ENCODE measurements around the gene TBL3.
"Not testable (repeated sequence)": the region's sequence is repeated elsewhere in the genome, so short reads cannot be mapped to it uniquely, and the experiment has no call there.

Gene TBL3

DNA sequence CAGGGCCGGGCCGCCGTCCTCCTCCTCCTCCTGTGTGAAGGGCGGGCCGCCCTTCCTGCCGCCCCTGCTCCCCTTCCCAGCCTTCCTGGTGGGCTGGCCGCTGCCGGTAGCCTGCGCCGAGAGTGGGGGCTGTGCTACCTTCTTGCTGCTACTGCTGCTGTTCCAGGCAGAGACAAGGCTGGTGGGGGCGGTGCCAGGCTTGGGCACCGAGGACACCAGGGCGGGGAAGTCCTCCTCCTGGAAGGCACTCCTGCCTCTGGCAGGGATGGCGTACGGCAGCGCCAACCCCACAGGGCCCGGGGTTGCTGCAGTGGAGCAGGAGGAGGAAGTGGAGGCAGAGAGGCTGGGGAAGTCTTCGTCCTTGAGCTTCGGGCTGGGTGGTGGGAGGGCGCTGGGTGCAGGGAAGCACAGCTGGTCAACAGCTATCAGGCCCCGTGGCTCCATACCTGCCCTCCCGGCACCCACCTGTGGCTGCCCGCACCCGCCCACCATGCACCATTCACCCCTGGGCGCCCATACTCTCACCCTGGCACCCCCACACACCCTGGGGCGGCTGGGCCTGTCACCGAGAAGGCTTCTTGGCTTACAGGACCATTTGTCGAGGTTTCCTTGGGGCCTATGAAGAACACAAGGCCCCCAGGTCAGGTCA lies 28.1 kb downstream of the TBL3 start:
- no peak for DNase-seq (ENCODE audit: low spot score)

DNA sequence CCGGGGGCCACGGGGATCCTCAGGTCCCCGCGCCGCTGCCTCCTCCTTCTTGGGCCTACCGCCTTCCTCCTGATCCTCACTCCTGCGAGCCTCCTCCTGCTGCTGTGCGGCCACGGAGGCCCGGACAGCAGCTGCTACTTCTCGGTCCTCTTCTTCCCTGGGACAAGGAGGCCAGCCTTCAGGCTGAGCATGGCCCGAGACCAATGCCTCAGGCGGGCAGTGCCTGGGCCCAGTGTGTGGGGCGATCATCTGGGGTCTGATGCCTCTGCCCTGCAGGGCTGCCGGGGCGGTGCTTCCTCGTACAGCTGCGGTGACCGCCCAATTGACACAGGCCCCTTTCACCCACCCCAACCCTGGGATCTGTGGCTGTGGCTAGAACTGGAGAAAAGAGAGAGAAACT lies 29.2 kb downstream of the TBL3 start:
- no peak for DNase-seq (ENCODE audit: low spot score)

DNA sequence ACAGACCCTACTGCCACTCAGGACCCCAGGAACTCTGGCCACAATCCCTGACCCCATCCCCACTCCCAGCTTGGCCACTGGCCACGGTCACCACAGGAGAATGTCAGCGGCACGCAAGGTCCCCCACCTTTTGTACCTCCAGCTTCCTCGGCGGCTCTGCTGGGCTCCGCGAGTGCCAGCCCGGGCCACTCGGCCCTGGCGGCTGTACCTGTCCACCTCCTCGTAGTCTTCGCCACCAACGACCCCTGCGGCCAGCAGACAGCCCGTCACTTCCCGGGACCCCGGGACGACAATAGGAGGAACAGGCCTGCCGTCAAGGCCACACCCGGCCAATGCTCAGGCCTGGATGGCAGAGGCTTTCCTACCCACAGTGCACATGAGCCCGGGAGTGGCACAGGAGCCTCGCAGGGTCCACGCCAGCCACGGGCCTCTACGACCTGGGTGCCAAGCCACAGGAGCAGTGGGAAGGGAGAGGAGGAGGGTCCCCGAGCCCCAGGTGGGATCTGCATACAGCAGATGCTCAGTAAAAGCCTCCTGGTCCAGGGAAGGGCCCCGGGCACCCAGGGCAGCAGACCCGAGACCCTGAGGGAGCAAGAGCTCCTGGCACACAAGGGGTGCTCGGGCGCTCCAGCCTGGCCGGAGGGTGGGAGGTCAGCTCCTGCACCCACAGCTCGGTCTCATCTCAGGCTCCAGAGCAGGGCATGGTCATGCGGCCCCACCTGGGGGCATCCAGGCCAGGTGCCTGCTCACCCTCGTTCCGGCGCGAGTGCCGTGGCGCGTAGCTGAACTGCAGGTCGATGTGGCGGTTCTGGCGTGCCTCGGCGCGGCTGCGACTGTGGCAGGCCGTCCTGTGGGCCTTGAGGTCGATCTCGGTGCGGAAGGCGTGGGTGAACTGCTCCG lies 29.9 kb downstream of the TBL3 start:
- no peak for DNase-seq (ENCODE audit: low spot score)

DNA sequence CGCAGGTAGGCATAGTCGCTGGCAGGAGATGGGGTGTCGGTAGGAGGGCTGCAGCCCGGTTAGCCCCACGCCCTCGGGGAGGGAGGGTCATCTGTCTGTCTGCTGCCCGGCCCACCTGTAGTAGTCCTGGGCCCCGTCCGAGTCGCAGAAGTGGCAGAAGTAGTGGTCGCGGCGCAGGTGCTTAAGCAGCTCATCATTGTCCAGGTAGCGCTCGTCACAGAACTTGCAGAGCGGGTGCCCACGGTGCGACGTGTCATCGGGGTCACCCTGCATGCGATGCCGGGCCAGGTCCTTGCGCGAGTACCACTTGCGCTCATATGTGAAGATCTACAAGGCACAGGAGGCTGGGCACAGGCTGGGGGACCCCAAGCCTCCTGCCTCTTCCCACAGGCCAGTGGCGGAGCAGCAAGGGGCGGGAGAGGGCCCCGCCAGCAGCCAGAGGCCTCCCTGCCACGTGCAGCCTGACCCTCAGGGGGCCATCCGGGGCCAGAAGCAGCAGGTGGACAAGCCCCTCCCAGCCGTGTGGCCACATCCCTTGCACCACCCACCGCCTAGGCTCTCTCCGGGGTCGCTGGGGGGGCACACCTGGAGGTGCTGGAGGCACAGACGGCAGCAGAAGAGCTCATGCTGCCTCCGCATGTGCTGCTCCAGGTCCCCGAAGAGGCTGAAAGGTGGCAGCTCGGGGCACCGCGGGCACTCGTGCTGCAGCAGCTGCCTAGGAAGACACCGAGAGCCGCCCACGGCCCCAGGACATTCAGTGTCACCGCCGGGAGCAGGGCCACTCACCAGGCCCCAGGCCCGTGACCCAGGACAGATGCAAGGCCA lies 30.8 kb downstream of the TBL3 start:
- DNase-seq (ENCODE audit: low spot score), result no peak

DNA sequence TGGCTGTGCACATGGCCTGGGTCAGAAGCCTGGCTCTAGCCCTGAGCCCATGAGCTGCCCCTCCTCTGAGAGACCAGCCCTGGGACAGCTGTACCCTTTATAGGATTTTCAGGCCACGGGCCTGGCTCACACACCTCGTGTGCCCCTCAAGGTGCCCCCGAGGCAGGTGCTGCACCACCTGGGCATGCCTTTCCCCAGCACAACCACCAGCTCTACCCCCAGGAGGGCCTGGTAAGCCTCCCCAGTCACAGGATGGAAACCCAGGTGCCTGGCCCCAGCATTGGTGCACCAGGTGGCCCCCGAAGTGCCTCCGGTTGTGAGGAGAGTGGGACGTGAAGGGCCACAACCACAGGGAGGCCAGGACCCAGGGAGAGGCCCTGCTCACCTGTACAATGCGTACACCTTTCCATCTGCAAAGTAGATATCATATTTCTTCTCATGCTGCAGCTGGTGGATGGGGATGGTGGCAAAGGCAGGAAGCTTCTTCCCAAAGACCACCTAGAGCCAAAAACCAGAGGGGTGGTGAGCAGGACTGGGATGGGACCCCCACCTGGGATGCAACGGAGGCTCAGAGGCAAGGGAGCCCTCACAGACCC lies 31.5 kb downstream of the TBL3 start:
- no peak for DNase-seq (ENCODE audit: low spot score)

DNA sequence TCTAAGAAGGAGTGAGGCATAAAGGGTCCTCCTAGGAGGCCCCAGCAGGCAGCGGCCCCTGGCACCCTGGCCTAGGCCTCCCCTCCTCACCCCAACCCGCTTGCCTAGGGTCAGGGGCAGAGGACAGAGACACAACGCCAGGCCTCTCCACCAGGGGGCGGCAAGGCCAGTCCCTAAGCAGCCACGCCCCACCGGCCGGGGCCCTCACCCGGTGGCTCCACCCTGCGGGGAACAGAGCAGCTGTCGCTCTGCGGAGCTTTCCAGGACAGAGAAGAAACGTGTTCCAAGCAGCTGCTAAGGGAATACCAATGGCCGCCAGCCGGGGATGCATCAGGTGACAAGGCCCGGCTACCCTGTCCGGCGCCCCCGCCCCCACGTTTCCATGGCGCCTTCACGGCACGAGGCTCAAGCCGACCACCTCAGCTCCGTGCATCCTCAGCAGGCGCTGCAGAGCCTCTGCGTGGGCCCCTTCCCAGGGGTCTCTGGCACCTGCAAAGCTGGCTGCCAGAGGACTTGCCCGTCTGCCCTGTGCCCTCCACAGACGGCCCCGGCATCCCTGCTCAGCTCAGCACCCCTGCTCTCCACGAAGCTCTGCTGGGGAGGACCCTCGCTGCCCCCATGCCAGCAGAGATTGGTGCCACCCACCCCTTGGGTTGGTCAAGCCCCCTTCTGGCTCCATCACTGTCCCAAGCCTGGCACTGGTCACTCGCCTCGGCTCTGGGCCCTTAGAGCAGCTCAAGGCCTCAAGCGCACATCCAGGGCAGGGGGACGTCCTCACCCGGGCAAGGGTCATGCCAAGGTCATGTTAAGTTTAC lies 32.2 kb downstream of the TBL3 start:
- DNase-seq (ENCODE audit: low spot score), result peak; percentile 90

DNA sequence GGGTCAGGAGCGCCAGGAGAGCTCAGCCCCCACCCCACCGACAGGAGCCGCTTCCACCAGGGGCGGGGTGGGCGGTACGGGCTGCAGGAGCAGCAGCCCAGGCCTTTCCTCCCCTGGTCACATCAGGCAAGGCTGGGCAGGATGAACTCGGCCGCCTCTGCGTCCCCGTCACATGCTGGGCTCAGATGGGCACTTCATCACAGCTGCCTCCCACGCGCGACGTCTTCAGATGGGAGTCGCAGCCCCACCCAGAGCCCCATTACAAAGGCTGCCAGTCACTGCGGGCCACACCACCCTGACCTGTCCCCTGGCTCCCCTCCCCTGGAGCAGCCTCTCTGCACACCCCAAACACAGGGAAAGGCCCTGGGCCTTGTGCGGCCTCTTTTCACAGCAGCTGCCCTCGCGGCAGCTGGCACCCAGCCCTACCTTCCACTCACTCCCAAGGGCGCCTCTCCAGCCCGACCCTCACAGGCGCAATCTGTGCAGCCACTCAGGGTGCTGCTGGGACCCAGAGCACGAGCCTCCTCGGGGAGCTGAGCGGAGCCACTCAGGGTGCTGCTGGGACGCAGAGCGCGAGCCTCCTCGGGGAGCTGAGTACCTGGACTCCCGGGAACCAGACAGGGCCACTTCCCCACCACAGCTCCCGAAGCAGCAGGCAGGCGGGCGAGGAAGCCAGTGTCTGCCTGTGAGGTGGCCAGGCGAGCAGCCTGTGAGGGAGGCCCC lies 33.1 kb downstream of the TBL3 start:
- DNase-seq (ENCODE audit: low spot score), result no peak

DNA sequence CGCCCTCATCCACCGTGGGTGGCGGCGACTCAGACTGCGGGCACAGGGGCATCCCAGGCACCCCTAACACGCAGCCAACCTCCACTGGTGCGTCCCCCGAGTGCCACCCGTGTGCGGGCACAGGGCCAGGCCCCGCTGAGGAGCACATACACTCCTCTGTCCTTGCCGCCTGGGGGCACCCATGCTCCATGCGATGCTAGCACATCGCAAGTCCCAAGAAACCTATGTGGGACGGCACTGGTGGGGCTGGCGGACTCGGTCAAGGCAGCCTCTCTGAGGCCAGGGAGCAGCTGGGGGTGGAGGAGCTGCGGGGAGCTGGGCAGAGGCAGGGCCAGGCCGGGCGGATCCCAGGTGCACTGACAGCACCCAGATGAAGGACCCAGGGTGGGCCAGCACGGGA lies 33.8 kb downstream of the TBL3 start:
- no peak for DNase-seq (ENCODE audit: low spot score)

DNA sequence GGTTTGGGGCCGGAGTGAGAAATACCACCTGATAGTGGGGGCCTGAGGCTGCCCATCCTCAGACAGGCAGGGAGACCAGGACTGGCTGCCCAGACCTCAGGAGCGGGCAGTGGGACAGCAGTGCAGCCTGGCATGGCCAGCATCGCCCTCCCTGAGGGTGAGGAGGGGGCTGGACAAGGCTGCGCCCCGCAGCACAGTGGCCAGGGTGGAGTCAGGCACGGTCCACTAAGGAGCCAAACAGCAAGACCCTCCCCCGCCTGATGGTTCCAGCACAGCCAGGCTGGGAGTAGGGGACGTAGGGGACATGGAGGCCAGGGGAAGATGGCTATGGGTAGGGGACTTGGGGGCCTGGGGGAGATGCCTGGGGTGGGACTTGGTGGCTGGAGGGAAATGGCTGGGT lies 34.5 kb downstream of the TBL3 start:
- no peak for DNase-seq (ENCODE audit: low spot score)

DNA sequence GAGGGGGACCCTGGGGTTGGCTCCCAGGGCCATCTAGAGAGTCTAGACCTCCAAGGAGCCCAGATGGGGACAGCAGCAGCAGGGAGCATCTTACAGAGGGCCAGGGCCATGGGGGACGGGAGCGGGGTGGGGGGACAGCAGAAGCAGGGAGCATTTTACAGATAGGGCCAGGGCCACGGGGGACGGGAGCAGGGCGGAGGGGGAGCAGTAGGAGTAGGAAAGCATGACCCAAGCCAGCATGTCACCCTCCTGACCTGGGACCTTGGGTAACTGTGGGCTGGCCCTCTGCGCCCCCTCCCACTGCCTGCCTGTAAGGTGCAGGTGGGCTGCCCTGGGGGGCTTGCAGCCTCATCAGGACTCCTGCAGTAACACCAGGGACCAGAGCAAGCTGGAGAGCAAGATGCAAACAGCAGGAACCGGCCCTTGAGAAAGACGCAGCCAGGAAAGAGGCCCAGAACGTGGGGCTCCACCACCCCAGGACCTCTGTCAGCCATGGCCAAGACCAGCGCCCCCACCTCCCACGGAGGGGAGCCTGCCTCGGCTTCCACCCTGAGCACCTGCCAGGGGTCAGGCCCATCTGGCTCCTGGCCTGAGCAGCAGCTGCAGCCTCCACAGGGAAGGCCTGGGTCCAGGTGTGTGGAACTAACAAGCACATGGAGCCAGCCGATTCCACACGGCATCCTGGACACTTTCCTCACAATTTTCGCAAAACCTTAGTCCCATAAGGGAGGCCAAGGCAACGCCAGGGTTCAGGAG lies 35.4 kb downstream of the TBL3 start:
- DNase-seq (ENCODE audit: low spot score), result no peak

DNA sequence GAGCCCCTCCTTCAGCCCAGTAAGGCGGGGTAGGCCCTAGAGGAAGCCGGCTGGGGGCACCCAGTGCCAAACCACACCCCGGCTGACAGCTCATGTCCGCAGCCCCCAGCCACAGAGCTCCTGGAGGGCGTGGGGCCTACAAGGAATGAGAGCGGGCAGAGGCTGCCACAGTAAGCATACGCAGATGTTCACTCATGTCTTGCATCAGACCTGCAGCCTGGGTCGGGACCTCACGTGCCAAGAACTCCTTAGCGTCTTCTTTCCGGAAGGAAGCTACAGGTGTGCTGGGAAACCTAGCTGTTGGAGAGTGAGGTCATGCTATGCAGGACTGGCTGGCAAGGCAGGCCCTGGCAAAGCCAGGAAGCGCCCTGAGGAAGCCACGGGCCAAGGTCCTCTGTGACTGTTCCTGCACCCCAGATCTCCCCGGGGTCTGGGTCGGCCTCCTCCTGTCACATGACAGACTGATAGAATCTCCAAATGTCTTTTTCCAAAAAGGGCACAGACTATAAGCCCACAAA lies 36.2 kb downstream of the TBL3 start:
- DNase-seq (ENCODE audit: low spot score), result no peak

DNA sequence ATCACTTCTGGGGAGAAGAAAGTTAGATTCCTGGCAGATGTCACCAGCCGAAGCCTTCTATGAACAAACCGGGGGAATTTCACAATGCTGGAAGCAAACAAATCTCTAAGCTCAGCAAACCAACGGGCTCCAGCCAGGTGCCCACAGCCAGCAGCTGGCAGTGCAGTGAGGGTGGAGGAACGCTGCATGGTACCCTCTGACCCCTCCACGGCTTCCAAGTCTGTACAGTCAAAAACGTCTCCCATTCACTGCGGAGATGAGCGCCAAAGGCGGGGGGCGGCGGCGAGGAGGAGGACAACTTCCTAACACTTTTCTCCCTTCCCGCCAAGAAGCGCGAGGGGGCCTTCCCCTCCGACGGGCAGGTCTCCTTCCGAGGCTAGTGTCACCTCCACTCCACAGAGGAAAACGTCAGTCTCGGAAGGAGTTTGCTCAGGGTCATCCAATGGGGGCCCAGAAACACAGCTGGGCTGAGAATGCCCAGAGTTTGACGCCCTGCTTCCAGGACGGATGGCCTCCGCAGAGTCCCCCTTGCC lies 36.8 kb downstream of the TBL3 start:
- DNase-seq (ENCODE audit: low spot score), result no peak

DNA sequence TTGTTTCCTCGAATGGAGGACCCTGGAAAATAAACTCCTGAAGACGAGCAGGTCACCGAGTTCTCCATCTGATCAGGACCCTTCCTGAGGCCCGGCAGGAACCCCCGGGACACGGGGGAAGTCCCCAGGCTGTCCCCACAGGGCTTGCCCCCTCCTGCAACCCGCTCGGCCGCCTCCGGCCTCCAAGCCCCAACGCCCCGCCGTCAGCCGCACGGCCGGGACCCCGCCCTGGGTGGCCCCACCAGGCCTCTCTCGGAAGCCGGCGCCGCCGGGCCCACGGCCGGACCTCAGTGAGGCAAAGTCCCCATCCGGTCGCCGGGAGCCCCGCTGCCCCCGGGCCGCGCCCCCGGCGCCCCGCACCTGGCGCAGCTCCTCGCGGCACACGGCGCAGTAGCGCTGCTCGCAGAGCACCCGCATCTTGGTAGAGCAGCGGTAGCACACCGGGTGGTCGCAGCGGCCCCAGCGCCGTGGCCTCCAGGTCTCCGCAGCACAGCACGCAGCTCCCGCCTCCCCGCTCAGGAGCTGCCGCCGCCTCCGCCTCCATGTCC lies 37.4 kb downstream of the TBL3 start:
- DNase-seq (ENCODE audit: low spot score), result peak; percentile 52

DNA sequence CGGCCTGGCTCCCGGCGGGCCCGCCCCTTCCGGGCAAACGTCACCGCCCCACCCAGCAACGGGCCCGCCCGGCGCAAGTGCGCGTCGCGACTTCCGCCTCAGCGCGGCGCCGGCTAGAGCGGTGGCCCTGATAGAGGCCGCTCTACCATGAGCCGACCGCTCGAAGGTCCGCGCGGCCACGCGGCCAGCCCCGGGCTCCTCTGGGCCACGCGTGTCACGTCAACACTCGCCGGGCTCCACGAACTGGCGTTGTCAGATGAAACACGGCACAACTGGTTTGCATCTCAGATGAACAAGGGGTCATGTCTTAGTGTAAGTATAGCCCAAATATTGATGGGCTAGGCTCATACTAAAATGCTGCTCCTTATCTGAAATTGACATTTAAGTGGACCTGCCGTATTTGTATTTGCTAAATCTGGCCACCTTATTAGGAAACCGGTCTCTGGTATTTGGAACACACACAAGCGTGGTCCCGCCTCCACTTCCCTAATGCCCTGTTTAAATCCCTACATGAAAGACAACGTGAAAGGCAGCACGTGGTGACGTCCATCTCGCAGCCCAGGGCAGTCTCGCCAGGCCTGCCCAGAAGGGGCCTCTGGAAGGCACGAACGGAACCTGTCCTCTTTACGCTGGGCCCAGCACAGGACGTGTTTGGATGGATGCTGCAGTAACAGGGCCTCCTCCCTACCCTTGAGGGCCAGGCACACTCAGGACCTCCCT lies 38.1 kb downstream of the TBL3 start, which contains the start of gene ZNF598:
ZNF598 (minus strand) TSS at position 31 of the 720 bp plus-strand sequence.
- DNase-seq (ENCODE audit: low spot score), result peak; percentile 92

DNA sequence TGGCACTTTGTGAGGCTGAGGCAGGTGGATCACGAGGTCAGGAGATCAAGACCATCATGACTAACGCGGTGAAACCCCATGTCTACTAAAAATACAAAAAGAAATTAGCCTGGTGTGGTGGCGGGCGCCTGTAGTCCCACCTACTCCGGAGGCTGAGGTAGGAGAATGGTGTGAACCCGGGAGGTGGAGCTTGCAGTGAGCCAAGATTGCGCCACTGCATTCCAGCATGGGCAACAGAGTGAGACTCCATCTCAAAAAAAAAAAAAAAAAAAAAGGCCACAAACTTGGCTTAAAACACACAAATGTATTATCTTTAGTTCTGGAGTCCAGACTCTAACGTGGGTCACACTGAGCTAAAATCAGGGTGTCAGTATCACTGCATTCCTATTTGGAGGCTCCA lies 39.9 kb downstream of the TBL3 start:
- not testable (repeated sequence) for DNase-seq (ENCODE audit: low spot score)

DNA sequence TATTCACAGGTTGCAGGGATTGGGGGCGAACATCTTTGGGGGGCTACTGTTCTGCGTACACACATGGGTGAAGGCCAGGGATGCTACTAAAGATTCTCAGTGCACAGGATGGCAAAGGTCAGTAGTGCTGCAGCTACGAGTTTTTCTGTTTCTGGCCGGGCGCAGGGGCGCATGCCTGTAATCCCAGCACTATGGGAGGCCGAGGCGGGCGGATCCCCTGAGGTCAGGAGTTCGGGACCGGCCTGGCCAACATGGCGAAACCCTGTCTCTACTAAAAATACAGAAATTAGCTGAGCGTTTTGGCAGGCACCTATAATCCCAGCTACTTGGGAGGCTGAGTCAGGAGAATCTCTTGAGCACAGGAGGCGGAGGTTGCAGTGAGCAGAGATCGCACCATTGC lies 41.7 kb downstream of the TBL3 start:
- DNase-seq (ENCODE audit: low spot score), result no peak

DNA sequence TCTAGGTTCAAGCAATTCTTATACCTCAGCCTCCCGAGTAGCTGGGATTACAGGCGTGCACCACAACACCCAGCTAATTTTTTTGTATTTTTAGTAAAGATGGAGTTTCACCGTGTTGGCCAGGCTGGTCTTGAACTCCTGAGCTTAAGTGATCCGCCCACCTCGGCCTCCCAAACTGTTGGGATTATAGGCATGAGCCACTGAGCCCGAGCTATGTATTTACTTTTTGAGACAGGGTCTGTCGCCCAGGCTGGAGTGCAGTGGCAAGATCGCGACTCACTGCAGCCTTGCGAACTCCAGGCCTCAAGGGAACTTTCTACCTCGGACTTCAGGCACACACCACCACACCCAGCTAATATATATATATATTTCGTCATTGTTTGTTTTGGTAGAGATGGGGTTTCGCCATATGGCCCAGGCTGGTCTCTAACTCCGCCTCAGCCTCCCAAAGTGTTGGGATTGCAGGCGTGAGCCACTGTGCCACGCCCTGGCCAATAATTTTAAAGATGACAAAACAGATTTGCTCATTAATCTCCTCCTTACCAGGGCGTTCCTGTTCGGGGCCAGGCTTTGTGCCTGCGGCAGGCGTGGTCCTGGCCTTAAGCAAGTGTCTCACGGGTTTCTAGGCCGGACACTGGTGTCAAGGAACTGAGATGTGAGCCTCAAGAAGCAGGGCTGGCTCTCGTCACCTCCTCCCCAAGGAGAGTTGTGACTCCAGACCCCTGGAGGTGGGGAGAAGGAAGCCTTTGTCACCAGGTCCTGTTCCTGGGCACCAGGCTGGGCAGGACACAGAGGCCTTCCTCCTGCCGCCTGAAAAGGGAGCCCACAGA lies 43.5 kb downstream of the TBL3 start:
- DNase-seq (ENCODE audit: low spot score), result no peak

DNA sequence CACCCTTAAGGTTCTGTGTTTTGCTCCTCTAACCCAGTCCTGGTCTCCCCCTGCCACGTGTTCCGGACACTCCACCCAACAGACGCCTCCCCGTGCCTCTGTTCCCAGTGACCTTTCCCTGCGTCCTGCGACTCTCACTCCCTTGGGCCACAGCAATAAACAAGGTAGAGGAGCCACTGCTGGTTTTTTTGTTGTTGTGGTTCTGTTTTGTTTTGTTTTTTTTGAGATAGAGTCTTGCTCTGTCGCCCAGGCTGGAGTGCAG lies 44.0 kb downstream of the TBL3 start:
- DNase-seq (ENCODE audit: low spot score), result no peak
